NCI-H1694 (cell line): Measurements from ENCODE around the gene AGBL4.

Experiments
- DNase-seq: peaks from one replicate; lab custom pipeline; 2025; lab: John Stamatoyannopoulos, UW

Gene AGBL4

GRCh38 chr1:48830715-48831114 lies 1193.0 kb downstream of the AGBL4 start:
- DNase-seq = no peak

- DNase-seq = no peak
Observed at GRCh38 chr1:48829446-48829845, 1194.3 kb downstream of the AGBL4 start.

- no peak for DNase-seq
Observed at GRCh38 chr1:48823168-48823567, 1200.6 kb downstream of the AGBL4 start.

GRCh38 chr1:48820491-48820890 lies 1203.3 kb downstream of the AGBL4 start:
- DNase-seq = no peak

- no peak for DNase-seq
Observed at GRCh38 chr1:48817505-48818114, 1206.1 kb downstream of the AGBL4 start.

- no peak for DNase-seq
Observed at GRCh38 chr1:48810740-48811139, 1213.0 kb downstream of the AGBL4 start.

- DNase-seq = no peak
Observed at GRCh38 chr1:48808496-48808895, 1215.3 kb downstream of the AGBL4 start.

GRCh38 chr1:48807554-48808260 lies 1216.0 kb downstream of the AGBL4 start:
- DNase-seq = no peak

- DNase-seq = no peak
Observed at GRCh38 chr1:48803474-48803873, 1220.3 kb downstream of the AGBL4 start.

GRCh38 chr1:48794816-48795215 lies 1228.9 kb downstream of the AGBL4 start:
- no peak for DNase-seq

- DNase-seq = no peak
Observed at GRCh38 chr1:48793863-48794262, 1229.9 kb downstream of the AGBL4 start.

GRCh38 chr1:48792961-48793360 lies 1230.8 kb downstream of the AGBL4 start:
- peak; percentile 54 for DNase-seq

GRCh38 chr1:48790397-48790796 lies 1233.4 kb downstream of the AGBL4 start:
- DNase-seq = no peak

GRCh38 chr1:48789903-48790302 lies 1233.9 kb downstream of the AGBL4 start:
- DNase-seq = no peak

GRCh38 chr1:48785869-48786268 lies 1237.9 kb downstream of the AGBL4 start:
- no peak for DNase-seq

GRCh38 chr1:48784301-48784700 lies 1239.5 kb downstream of the AGBL4 start:
- DNase-seq = no peak

- peak; percentile 6 for DNase-seq
Observed at GRCh38 chr1:48777219-48777895, 1246.4 kb downstream of the AGBL4 start.

- DNase-seq = peak; percentile 80
Observed at GRCh38 chr1:48776393-48777218, 1247.1 kb downstream of the AGBL4 start, which contains the start of gene BEND5. Gene BEND5 (minus strand): TSS chr1:48776891. CDS start chr1:48776831, 60 bp downstream.

- DNase-seq = no peak
Observed at GRCh38 chr1:48775831-48776392, 1247.8 kb downstream of the AGBL4 start.

- DNase-seq = no peak
Observed at GRCh38 chr1:48773133-48773532, 1250.6 kb downstream of the AGBL4 start.

- no peak for DNase-seq
Observed at GRCh38 chr1:48772211-48772610, 1251.5 kb downstream of the AGBL4 start.

GRCh38 chr1:48771561-48771960 lies 1252.2 kb downstream of the AGBL4 start:
- no peak for DNase-seq
